GM04504 (cell line): ENCODE measurements around the gene ARID1B.

ENCODE experiments used
- DNase-seq: peaks from one replicate; pipeline ENCODE4 v3.0.0-alpha.2; 2012; ENCODE audit warnings: low read depth

Gene ARID1B

GRCh38 chr6:157227202-157228166 lies 450.3 kb downstream of the ARID1B start:
- no peak for DNase-seq

GRCh38 chr6:157228426-157229131 lies 451.4 kb downstream of the ARID1B start:
- DNase-seq: no peak

DNA sequence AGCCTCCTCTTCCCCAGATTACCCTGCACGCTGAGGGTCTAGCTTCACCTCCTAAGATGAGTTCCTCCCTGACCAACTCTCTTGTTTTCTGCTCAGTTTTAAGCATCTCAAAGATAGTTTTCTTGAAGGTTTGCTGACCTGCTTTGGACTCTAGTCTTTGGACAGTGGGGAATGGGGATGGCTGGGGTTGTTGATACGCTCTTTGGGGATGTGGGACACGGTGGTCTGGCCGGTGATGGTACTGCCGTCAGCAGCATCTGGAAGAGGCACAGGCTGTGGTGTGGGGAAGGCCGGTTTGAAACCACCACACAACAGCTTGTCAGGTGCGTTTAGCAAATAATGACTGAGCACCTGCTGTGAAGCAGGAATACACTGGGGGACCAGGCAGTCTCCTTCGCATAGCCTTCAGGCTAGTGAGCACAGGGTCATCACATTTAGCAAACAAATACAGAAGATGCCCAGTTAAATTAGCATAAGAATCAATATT lies 452.0 kb downstream of the ARID1B start:
- no peak for DNase-seq

DNA sequence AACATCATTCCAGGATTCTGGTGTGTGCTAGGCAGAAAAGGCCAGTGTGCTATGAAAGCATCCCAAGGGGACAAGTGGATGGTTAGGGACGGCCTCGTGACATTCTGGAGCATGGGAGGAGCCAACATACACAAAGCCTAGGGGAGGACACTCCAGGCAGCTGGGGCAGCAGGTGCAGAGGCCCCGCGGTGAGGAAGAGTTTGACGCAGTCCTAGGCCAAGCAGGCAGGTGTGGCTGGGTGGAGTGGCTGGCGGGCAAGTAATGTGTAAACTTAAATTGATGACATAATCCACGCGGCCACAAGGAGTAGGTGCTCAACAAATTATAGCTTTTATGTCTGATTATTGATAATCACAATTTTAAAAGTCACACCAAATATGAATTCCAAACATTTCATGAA lies 452.5 kb downstream of the ARID1B start:
- DNase-seq: no peak

DNA sequence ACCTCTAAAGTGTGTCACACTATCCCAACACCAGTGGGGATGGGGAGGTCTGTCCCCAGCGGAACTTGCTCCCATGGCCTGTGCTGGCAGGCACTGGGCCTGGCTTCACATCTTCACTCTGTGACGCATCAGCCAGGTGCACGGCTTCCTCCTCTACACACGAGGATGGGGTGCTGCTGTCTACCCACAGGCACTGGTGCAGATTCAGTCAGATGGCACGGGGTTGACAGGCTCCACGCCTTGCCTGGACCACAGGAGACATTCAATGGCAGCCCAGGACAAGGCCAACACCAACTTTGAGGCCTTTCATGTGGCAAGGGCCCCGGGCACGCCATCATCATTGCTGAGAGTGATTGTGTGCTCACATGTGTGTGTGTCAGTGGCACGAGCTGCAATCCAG lies 453.7 kb downstream of the ARID1B start:
- DNase-seq: no peak

DNA sequence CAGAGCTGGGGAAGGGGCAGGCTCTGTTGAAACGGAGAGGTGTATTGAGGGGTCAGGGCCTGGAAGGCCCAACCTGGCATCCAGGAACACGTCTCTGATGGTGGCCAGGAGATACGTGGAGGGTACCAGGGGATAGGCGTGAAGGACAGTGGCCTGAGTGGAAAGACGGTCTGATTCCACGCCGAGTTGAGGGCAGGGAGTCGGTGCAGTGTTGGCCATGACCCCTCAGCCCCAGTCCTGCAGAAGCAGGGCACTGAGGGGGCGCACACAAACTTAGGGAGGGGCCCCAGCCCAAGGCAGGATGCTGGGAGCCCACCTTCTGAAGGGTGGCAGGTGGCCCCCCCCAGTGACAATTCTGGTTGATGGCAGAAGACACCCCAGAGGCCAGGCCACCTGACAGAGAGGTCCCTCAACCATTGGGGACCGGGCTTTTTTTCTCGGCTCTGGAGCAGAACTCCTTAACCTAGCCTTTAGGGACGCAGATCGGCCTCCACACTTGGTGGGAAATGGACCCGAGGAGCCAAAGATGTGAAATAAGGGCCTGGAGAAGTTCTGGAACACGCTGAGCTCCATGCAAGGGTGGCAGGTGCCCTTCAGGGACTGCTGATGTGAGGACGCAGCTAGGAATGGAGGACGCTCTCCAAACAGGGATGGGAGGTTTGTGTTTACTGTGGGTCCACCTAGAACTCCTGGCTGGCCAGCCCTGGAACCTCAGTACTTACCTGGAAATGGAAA lies 455.1 kb downstream of the ARID1B start:
- DNase-seq: no peak

- no peak for DNase-seq
These were observed 456.0 kb downstream of the ARID1B start for GRCh38 chr6:157233156-157233555.

DNA sequence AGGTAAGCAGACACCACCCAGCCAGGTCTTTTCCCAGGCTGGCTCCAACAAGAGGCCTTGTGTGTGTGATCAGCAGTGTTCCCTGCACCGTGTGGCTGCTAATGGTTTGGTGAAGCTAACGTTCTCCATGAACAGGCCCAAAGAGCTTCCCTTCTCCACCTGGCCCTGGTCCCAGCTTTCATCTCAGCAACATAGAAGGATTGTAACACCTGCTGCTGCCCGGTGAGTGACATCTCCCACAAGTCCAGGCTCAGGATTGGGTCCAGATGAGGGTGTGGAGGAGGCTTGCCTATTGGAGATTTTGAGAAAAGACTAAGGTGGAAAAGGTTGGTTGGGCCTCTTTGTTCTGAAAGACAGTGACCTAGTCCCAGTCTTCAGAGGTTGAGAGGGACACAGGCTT lies 456.5 kb downstream of the ARID1B start:
- no peak for DNase-seq

DNA sequence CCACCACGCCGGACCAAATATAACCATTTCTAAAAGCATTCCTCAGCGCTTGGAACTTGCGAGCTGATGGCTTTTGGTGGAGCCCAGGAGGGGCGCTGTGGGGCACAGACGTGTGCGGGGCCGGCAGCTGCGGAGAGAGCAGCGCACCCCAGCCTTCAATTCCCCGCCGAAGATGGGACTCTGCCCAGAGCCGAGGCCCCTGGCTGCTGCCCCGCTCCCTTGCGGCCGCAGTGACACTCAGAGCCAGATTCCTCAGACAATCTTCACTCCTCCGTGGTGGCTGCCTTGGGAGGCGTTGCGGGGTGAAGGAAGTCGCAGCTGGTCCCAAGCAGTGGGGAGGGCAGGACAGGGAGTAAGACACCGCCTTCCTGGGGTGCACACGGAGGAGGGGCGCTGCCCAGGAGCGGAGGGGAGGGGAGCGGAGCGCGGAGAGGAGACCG lies 458.4 kb downstream of the ARID1B start:
- no peak for DNase-seq

DNA sequence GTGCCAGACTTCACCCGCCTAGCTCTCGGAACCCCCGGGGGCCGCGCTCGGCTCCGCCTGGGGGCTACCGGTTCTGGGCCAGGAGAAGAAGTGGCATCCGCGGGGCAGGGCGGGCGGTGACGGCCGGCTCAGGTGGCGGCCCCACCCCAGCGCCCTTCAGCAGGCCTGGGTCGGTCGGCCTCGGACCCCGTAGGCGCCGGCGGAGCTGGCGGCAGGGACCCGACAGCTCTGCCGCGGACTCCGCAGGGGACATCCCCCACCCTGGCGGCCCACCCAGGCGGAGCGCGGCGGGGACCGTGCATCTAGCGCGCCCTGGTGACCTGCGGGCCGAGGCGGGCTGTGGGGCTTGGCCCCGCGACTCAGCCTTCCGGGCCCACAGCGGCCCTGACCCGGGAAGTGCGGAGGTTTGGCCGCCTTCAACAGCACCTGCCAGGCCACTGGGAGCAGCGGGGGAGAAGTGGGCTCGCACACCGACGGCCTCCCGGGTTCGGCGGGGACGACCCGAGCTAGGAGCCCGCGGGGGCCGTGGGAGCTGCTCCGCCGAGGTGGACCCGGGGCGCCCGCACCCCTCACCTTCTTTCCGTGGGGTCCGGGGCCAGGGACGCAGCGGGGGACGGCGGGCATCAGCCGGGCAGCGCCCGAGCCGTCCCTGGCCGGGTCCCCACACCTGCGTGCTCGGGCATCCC lies 459.0 kb downstream of the ARID1B start:
- DNase-seq: no peak

- DNase-seq: no peak
These were observed 461.2 kb downstream of the ARID1B start for GRCh38 chr6:157238346-157238745.

DNA sequence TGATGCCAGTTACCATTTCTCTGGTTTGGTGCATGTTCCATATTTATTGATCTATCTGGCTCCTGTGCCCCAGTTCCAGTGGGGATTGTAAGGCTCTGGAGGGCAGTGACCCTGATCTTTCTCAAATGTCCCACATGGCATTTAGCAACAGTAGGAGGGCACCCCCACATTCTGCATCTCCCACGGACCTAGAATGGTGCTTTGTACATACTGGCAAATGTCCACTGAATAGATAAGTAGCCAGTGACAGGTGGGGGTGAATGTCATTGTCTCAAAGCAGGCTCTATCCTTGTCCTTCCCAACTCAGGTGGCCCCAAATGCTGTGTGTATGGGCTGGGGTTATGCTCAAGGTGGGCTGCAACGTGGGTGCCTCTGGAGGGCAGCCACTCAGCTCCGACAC lies 462.0 kb downstream of the ARID1B start:
- no peak for DNase-seq

GRCh38 chr6:157239671-157240058 lies 462.5 kb downstream of the ARID1B start:
- DNase-seq: no peak

- peak; percentile 86 for DNase-seq
These were observed 463.1 kb downstream of the ARID1B start for GRCh38 chr6:157240059-157240959.

GRCh38 chr6:157240960-157241311 lies 463.8 kb downstream of the ARID1B start:
- DNase-seq: no peak

- DNase-seq: no peak
These were observed 465.6 kb downstream of the ARID1B start for GRCh38 chr6:157242791-157243190.

- DNase-seq: peak; percentile 95
These were observed 467.0 kb downstream of the ARID1B start for GRCh38 chr6:157244175-157244574.

- no peak for DNase-seq
These were observed 467.6 kb downstream of the ARID1B start for GRCh38 chr6:157244780-157245179.

- DNase-seq: no peak
These were observed 468.3 kb downstream of the ARID1B start for GRCh38 chr6:157245436-157245835.

DNA sequence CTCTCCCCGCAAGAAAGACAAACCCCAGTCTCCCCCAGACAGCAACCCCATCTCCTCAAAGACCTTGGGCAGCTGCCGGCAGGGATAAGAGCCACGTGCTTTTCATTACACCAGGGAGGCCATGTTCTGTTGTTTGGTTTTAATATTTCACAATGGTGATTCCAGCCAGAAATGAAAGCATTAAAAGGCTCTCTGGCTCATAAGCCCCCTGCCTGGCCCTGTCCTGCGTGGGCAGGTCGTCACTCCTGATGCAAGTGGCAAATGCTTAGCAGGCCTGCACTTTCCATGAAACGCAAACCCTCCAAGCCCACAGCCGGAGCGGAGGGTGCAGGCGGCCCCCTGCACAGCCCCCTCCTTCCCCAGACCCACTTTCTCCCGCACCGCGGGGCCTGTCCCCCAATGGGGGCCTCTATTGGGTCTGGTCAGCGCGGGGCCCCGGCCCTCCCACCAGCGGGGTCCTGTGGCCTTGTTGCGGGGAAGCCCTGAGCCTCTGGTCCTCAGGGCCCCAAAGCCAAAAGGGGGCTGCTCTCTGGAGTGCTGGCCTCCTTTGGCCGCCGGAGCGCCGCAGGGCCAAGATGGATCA lies 469.0 kb downstream of the ARID1B start:
- no peak for DNase-seq
